GM18505 (cell line): ENCODE measurements around the gene HPCAL1.

ENCODE experiments used
- ATAC-seq: cut with Tn5 transposase; IDR thresholded peaks from one replicate; pipeline ENCODE4 v1.9.1; 2021; ENCODE audit not compliant: unreplicated experiment
- POLR2A ChIP-seq: IDR thresholded peaks from 4 replicates; pipeline ENCODE4 v1.6.1; 2011; ENCODE audit warnings: borderline replicate concordance; ENCODE audit not compliant: insufficient read depth, insufficient read length; ENCODE audit errors: extremely low read depth

The HPCAL1 gene

DNA sequence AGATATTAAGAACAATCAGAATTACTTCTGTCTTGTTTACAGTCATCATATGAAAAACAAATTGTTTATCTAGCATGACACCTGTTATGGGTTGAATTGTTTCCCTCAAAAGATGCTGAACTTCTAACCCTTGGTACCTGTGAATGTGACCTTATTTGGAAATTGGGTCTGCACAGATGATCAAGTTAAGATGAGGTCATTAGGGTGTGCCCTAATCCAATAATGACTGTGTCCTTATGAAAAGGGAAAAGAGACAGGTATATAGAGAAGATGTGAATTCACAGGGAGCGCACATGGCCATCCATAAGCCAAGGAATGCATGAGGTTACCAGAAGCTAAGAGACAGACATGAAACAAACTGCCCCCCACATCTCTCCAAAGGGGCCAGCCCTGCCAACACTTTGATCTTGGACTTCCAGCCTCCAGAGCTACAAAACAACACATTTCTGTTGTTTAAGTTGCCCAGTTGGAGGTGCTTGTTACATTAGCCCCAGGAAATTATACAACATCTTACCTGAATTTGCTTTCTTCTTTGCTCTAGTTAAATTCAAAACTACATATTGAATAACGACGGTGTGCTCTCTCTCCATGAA, 2.3 kb upstream of the HPCAL1 start:
- ATAC-seq: no peak
- no peak for TF ChIP-seq POLR2A

DNA sequence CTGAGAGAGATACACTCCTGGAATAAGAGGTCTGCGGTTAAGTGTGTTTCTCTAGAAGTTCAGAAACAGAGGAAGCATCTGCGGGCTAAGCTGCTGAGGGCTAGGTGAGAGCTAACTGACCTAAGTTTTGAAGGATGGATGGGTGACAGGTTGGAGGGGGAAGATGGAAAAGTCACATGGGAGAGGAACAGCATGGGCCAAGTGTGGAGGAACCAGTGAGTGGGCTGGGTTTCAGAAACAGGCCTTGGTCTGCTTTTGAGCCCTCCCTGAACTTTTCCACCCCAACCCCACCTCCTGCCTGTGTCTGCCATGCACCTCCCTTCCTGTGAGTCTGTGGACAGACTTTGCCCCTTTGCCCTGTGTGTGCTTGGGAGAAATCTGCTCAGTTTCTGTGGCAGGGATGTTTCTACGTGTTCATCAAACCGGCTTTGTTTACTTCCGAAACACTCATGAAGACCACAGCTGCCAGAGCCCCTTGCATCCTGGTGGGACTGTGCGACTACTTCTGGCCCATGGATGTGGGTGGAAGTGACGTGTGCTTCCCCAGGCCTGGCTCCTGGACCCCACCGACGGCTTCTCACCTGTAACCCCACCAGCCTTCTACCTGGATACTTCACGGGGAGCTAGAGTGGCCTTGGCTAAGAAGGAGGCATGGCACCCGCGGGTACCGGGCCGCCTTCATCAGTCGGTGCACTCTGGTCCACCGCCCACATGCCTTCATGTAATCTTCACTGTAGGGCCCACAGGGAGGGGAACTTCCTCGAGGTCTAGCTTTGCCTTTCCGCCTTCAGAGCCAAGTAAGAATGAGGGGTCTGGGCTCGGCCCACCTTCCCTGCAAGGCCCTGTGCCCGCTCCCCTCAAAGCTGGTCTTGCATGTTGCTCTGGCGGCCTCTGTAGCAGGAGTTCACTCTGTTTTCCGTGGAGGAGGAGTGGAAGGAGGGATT, 1.4 kb upstream of the HPCAL1 start:
- no peak for ATAC-seq
- no peak for TF ChIP-seq POLR2A

DNA sequence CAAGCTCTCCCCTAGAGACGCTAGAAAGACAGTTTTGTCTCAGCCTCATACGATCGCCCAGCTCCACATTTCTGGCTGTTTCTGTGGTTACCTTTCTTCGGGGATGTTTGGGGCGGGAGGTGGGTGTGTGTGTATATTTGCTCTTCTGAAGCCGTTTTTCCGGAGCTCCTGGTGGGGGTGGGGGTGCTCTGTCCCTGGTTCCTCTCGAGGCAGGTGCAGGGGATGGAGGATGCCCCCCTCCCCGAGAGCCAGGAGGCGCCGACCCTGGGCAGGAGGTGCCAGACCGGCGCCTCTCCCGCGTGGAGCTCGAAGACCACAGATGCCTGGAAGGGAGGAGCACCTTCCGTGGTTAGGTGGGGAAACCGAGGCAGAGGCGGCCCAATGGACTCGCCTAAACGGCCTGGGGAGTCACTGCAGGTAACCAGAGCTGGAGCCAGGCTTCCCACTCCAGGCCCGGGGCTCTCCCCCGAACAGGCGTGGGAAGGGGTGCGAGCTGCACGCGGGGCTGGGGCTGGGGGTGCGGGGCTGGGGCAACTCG, 694 bp upstream of the HPCAL1 start:
- no peak for TF ChIP-seq POLR2A
- ATAC-seq: no peak

DNA sequence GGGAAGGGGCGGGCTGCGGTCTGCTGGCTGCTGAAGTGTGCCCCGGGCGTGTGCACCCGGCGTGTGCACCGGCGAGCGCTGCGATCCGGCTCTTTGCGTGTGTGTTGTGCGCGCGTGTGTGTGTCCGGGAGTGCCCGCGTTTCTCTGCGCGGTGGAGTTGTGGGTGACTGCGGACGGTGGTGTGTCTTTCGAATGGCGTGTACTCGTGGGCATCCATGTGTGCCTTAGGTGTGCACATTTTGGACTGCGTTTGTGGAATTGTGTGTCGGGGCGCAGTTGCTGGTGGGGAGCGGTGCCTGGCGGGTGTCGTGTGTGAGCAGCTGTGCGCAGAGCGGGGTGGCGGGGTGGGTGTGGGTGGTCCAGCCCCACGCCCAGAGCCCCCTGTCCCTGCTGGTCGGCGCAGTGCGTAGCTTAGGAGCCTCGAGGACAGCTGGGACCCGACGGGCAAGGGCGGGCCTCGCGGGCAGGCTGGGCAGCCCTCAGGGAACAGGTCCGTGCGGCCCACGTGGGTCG, 533 bp downstream of the HPCAL1 start:
- TF ChIP-seq POLR2A: no peak
- ATAC-seq: no peak

DNA sequence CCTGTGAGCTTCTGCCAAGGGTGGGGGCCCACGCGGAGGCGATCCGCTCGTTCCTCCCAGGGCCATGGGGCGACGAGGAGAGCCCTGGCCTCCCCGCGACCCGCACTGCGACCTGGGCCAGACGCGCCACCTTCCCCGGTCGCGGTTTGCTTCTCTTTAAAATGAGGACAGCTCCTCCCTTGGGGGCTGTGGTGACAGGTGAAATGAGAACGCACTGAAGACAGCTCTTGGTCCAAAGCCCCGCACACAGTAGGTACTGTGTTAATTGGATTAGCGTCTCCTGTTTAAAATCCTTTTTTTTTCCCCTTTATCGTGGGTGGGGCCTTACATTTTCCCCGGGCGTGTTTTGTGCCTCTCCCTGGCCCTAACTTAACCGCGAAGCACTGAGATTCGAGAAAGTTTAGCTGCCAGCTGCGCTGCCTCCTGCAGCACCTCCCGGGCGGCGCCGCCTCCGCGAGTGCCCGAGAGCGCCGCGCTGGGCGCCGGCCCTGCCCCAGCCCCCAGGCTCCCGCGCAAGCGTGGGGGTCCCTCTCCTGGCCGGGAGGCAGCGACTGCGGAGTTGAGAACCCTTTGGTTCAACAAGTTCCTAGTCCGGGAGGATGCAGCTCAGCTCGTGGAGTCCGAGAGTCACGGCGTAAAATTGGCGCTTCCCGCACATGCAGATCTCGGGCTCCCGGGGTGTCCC, 1.1 kb downstream of the HPCAL1 start:
- ATAC-seq: no peak
- TF ChIP-seq POLR2A: no peak

DNA sequence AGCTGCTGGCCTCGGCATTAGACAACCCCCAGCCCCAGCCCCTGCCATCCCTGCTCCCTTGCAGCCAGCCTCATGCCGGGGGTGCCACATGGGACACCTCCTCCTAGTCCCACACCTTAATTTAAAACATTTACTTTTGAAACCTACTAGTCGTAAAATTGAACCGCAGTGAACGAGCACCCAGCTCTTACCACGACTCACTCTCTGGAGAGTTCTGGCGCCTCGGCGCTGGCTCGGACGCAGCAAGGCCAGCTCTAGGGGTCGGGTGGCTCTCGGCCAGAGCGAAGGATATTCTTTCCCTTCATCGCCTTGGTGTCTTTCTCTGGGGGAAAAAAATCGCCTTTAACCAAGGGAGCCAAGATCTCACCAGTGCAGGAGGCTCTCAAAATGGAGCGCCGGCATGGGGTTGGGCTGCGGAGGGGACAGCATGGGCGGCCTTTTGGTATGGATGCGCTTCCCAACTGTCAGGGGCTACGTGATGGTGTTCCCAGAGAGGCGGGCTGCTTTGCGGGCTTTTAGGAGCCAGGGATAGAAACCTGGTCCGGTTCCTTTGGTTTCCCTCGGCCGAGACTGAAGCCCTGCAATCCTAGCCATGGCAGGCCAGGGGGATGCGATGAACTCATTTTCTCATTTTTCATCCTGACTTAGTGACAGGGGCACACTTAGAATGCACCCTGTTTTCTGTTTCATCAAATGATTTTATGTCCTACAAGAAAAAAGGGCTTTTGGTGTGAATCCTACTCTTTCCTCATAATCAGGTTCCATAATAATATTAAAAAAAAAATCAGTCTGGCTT, 2.0 kb downstream of the HPCAL1 start:
- TF ChIP-seq POLR2A: no peak
- ATAC-seq: no peak

DNA sequence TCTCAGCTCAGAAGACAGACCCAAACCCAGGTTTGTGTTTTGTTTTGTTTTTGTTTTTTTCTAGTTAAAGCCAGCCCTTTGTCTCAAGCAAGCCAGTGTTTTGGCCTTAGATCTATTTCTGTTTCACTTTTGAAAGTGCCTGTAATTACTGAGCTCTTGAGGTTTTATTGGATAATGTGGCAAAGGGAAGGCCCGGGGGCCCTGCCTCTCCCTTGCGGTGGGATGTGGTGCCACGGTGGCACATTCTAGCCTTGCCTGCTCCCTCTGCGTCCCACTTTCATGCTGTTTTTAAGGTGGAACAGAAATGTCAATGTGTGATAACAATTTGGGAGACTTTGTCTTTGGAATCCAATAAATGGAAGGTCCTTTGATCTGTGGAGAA, 2.5 kb downstream of the HPCAL1 start:
- no peak for ATAC-seq
- no peak for TF ChIP-seq POLR2A

DNA sequence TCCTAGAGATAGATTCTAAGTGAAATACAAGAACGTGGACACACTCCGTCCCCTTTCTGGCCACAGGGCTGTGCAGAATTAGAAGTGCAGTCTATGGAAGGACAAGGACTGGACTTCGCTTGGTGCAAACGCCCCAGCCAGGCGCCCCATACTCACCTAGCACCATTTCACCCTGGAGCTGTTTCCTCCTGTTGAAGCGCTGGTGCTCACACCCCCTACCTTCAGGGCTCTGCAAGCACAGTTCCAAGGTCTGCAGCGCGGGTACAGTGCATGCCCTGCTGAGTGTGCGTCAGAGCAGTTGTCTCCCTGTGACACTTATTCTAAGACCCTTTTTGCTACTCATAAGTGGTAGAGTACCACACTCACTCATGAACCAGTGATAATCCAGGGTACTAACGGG, 3.0 kb downstream of the HPCAL1 start:
- ATAC-seq: no peak
- TF ChIP-seq POLR2A: no peak

DNA sequence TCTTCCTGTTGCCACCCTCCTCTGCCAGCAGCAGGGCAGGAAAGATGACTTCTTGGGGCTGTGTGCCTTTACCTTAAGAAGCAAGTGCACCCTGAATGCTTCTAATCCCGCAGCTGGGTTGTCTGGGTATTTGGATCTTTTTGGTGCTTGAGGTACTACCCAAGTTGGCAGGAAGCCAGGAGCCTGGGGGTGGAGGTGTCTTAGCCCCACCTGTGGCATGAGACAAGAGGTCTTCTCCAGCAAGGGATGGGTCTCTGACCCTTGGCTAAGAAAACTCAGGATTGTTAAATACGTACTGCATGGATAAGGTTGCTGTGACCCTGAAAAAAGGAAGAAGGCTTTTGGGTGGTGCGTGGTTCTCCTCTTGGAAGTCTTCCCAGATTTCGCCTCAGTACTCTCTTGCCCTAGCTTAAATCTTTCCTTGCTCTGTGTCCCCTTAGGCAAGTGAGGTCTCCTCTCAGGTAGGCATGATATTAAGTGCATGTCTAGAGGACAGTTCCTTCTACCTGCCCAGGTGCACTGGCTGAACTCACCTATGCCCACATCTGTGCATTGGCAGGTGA, 4.3 kb downstream of the HPCAL1 start:
- no peak for TF ChIP-seq POLR2A
- ATAC-seq: no peak

DNA sequence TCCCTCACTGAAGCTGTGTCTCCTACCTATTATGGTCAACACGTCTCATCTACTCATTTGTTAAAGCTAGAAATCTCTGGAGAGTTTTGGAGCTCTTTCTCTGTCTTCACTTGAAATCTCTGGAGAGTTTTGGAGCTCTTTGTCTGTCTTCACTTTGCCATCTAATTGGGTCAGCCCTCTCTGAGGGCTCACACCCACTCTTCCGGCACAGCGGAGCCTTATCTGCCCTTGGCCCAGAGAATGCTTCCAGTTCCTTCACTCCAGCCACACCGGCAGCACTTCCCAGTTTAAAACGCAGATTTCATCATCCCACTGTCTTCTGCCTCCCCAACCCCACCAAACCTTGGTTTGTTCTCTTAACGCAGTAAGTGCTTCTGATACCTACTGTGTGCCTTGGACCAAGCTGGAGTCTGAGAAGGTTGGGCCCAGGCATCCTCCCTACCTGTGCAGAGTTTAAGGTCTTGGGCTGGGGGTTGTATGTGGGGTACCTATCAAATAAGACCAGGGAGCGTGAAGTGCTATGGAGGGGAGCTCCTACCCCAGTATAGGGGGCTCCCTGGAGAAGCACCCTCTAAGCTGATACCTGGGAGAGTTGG, 5.0 kb downstream of the HPCAL1 start:
- TF ChIP-seq POLR2A: no peak

DNA sequence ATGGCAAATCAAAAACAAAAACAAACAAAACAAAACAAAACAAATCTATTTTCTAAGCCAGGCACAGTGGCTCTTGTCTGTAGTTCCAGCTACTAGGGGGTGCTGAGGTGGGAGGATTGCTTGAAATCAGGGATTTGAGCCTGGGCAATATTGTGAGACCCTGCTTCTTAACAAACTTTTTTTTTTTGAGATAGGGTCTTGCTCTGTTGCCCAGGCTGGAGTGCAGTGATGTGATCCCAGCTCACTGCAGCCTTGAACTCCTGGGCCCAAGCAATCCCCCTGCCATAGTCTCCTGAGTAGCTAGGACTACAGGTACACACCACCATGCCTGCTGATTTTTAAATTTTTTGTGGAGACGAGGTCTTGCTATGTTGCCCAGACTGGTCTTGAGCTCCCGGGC, 6.2 kb downstream of the HPCAL1 start:
- ATAC-seq: no peak
- no peak for TF ChIP-seq POLR2A

More for the DNA sequence above, 5.0 kb downstream of the HPCAL1 start:
- no peak for ATAC-seq

DNA sequence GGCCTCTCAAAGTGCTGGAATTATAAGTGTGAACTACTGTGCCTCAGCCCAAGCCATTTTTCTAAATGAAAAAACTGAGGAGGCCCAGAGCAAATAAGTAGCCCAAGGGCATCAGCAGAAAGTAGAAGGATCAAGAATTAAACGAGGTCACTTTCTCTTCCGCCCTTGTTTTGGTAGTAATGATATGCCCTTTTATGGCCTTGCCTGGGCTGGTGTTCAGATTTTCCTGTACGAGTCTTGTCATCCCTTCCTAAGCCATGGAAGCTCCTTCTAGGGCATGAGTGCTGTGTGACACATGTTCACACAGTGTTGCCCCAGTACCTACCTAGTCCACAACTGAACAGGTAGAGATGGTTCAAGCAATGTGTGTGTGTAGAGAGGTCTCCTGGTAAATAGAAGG, 6.6 kb downstream of the HPCAL1 start:
- TF ChIP-seq POLR2A: no peak
- no peak for ATAC-seq
